NB4 (cell line): Measurements from ENCODE around the gene NEK7.

Experiments used
- CTCF ChIP-seq: IDR thresholded peaks from one replicate; pipeline ENCODE4 v1.5.1; 2012; ENCODE audit warnings: low read depth, low read length
- MAX ChIP-seq: IDR thresholded peaks from 2 replicates; pipeline ENCODE4 v1.6.1; 2011; ENCODE audit warnings: low read depth, low read length
- POLR2A ChIP-seq: IDR thresholded peaks from 2 replicates; pipeline ENCODE4 v1.6.1; 2011; ENCODE audit warnings: mild to moderate bottlenecking; ENCODE audit not compliant: insufficient read length; ENCODE audit errors: extremely low read depth

DNA sequence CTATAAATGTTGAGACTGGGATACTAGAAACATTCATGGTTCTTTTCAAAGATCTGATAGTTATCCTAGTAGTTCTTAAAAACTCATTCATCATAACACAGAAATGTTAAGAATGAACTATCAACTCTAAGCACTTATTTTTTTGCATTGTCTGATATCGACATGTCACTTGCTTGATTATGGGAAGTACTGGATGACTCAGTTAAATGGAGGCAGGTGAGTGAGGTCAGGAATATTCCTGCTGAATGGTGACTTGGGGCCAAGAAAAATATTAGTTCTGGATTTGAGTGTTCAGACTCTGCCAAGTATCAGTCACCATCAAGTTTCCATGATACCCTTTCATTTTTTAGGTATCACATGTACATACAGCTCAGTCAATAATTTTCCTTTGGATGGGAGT is 63.6 kb downstream of the NEK7 start:
- no peak for TF ChIP-seq CTCF
- TF ChIP-seq POLR2A, result no peak
- TF ChIP-seq MAX, result no peak
